NCI-H2081 treated with DMSO at 0.1 percent for 48 hours (cell line): ENCODE results near the gene DDR2.
"Not testable (repeated sequence)": the region's sequence is repeated elsewhere in the genome, so short reads cannot be mapped to it uniquely, and the experiment has no call there.

Source experiments
- DNase-seq: peaks from one replicate; lab custom pipeline; 2025; lab: John Stamatoyannopoulos, UW

DDR2 gene

GRCh38 chr1:162725301-162725837, 93.1 kb downstream of the DDR2 start:
- DNase-seq = no peak

- no peak for DNase-seq
Observed at GRCh38 chr1:162726555-162726954, 94.3 kb downstream of the DDR2 start.

- DNase-seq = not testable (repeated sequence)
Observed at GRCh38 chr1:162727493-162727892, 95.2 kb downstream of the DDR2 start.

DNA sequence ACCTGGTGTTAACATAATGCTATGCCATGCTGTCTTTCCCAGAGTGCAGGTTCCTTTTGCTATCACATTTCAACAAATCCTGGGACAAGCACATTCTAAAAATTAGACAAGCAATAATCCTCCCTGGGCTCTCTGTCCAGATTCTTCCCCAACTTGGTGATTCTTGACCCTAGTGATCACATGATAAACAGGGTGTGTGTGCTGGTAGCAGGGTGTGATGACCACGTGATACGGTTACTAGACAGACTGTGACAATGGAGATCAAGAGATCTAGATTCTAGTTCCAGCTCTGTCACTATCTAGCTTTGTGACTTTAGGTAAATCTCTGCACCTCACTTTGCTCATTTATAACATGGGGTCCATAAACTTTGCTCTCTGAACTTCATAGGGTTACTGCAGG, 96.3 kb downstream of the DDR2 start:
- no peak for DNase-seq

DNA sequence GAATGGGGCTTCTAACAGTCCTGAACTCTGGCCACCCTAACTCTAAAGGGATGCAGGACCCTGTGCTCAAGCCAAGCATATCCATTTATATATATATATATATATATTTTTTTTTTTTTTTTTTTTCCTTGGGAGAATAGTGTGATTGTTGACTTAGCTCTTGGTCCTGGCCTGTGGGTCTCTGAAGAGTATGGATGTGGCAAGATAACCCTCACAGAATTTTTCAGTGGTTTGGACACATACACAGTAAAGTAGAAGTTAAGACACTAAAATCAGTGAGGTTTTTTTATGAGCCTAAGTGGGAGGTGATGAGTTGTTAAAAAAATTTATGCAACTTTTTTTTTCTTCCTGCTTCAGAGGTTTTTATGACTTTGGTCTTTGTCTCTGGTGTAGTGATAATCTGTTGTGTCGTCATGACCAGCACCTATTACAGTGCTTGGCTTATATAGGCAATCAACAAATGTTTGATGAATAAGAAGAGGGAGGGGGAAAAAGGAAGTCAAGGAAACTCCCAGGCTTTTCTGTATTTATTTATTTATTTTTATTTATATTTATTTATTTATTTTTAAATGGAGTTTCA, 97.0 kb downstream of the DDR2 start:
- not testable (repeated sequence) for DNase-seq

DNA sequence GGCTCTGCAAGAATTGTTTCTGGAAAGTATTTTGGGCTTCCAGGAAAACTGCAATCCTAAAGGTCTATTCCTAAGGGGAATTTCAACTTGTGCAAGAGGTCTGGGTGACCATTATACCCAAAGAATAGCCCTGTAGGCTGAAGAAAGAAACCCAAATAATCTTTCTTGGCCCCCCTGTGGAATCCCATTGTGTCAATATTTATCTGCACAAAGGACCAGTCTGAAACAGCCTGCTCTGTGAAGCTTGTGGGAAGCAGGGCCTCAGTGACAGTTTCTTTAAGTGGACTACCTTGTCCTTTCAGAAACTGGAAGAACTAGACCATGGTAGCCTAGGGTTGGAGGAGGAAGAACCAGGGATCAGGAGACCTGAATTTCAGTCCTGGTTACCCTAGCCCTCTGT, 99.8 kb downstream of the DDR2 start:
- DNase-seq = no peak

- DNase-seq = no peak
Observed at GRCh38 chr1:162732566-162733335, 100.5 kb downstream of the DDR2 start.

DNA sequence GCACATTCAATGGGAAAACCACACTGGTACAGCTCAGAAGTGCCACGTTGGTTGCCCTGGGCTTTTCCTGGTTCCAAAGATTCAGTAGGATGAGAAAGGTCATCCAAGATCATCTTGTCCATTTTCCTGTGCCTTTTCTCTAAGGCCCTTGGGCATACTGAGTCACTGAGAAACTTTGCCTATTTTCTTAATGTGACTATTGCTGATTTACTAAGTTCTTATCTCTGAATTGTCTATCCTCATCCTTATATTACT, 101.0 kb downstream of the DDR2 start:
- no peak for DNase-seq

DNA sequence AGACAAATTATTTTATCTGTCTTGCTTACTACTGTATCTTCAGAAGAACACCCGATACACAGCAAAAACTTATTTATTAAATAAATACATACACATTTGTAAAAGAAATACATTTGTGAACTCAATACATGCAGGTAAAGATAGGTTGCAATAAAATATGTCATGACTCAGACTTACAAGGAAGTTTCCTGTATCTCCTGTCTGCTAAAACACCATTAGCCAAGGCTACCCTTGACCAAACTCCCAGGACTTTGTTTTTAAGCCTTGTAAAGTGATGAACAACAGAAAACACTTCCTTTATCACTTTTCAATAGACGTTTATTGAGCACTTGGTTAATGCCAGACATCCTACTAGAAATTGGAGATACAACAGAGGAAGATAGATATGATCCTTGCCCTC, 101.8 kb downstream of the DDR2 start:
- no peak for DNase-seq

DNA sequence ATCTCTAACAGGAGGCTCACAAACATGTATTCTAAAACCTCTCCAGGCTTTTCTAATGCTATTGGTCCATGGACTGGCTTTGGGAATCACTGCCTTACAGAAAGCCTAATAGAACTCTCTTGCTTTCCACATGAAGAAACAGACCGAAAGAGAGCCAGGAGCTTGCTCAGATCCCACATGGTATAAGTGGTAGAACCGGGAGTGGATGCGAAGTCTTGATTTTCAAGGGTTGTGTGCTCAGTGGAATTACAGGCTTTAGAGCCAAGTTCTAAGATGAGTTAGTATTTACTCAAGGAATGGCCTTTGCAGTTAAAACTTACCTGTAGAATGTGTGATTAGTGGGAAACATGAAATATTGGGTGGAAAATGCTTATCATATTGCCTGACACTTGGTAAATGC, 103.9 kb downstream of the DDR2 start:
- no peak for DNase-seq

- DNase-seq = no peak
Observed at GRCh38 chr1:162736633-162737067, 104.4 kb downstream of the DDR2 start.

DNA sequence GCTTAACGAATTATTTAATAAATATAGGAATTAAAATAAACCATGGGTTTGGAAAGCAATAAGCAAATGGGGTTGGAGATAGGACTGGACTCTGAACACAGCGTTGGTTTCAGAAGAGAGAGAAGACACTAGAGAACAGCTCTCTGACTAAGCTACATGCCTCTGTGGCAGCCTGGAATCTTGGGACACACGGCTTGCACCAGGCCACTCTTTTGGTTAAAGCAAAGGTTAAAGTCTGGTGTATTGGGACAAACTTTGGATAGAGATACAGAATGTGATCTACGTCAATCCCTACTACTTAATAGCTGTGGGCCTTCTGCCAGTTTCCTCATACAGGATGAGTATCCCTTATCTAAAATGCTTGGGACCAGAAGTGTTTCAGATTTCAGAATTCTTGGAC, 108.5 kb downstream of the DDR2 start:
- no peak for DNase-seq

DNA sequence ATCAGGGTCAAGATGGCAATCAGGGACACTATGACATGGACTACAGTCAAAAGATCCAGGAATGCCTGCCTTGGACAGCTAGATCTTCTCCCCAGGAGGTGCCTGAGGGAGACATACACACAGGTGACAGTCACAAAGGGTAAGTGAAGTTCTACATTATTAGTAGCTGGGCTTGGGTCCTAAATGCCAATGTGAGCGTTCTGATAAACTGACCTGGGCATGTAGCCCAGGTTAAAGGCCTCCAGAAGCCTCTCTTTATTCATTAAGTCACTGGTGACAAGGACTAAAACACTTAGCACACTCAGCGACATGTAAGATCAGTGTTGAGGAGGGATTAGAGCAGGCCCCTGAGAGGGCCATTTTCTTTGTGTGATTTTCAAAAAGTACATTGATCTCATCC, 109.3 kb downstream of the DDR2 start:
- no peak for DNase-seq

DNA sequence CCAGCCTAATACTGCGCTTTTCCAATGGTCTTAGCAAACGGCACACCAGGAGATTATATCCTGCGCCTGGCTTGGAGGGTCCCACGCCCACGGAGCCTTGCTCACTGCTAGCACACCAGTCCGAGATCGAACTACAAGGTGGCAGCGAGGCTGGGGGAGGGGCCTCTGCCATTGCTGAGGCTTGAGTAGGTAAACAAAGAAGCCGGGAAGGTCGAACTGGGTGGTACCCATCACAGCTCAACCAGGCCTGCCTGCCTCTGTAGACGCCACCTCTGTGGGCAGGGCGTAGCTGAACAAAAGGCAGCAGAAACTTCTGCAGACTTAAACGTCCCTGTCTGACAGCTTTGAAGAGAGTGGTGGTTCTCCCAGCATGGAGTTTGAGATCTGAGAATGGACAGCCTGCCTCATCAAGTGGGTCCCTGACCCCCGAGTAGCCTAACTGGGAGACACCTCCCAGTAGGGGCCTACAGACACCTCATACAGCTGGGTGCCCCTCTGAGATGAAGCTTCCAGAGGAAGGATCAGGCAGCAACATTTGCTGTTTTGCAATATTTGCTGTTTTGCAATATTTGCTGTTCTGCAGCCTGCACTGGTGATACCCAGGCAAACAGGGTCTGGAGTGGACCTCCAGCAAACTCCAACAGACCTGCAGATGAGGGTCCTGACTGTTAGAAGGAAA, 114.1 kb downstream of the DDR2 start:
- not testable (repeated sequence) for DNase-seq

DNA sequence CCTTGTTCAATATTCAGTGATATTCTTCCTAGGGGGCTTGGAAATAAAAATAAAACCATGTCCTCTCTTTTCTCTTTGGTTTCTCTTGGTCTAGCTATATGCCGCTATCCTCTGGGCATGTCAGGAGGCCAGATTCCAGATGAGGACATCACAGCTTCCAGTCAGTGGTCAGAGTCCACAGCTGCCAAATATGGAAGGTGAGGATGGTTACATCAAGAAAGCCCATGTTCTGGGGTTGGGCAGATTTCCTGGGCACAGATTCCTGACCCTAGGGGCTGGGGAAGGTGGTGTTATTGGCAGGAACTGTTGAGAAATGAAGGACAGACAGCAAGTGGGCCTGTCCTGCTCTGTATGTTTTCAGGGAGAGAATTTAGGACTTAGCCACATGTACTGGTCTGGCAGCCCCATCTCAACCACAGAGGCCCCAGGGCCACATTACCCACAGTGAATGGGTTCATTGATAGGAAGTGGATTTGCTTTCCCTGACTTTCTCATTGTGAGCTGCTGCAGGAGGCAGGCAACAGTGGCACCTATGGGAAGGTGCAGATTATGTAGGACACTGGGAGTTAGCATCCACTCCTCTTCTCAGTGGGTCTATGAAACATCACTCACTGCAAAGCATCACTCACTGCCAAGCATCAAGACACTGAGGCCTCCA, 120.9 kb downstream of the DDR2 start:
- no peak for DNase-seq

DNA sequence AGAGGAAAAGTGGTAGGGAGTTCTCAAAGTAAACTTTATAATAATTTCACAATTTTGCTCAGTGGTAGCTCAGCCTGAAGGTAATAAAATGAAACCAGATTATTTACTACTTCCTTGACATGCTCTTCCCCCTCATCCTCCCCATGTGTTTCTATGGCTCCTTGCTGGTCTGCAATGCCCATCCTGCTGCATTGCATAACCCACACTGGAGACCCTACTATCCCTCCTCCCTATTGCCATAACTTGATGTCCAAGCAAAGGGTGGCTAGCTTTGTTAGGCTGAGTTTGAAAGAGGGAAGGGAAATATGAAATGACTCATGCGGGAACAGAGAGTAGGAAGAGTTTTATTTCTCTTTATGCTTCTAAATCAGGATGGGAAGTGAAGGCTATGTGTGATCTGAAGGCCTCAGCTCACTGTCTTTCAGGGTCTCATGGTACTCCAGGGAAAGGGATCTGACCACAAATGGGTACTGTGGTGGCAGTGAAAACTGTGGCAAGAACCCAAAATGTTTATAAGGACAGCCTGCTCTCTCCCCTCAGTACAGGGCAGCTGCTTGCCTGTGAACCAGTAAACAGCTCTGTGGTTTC, 121.8 kb downstream of the DDR2 start:
- DNase-seq = no peak

- DNase-seq = no peak
Observed at GRCh38 chr1:162755306-162755705, 123.0 kb downstream of the DDR2 start.

GRCh38 chr1:162756523-162756922, 124.3 kb downstream of the DDR2 start:
- DNase-seq = no peak

DNA sequence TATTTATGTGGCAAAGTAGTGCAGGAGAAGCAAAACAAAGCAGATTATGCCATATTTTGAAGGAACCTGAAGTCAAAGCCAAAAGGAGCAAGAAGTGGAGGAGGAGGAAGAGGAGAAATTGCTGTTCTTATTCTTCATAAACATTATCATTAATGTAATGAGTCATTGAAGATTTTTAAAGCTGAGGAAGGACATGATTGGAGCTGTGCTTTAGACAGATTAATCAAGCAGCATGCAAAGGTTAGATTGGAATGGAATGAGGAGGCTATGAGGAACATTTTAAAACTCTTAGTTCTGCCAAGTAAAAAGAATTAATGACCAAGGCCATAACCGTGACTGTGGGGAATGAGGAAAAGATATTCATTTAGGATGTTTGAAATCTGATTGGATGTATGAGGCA, 125.2 kb downstream of the DDR2 start:
- DNase-seq = no peak

DNA sequence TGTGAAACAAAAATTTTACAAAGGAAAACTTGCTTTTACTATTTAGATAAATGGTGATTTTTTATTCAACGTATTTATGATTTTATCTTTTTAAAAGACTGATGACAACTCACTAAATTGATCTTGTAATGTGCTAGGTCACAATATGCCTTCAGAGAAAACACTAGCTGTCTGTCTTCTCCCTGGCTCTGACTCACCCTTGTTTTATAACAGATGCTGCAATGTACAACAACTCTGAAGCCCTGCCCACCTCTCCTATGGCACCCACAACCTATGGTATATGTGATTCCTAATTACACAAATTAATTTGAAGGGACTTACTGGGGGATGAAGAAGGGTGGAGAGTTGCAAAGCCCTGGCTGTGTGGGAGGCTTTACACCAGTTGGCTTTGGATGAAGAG, 133.5 kb downstream of the DDR2 start:
- DNase-seq = no peak

DNA sequence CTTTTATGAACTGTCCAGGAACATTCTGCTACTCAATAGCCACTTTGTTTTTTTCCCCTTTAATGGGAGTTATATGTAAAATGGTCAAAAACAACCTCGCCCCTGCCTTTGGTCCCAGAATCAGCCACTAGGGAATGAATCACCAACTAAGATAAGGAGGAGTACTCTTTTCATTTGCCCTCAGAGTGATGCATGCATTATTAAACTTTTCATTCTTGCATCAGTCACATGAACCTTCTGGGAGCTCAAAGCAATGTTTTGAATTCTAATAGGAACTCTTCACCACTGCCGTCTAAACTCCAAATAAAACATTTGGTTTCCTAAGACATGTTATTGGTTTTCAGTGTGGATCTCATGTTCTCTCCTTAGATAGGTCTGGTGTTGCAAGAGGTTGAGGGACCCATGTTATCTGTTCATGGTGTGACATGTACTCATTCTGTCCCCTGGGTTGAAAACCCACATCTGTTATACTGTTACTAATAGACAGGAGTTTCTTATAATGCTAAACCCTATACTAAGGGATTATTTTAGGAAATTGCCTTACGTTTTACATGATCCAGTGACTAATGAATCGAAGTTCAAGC, 140.4 kb downstream of the DDR2 start:
- DNase-seq = no peak

DNA sequence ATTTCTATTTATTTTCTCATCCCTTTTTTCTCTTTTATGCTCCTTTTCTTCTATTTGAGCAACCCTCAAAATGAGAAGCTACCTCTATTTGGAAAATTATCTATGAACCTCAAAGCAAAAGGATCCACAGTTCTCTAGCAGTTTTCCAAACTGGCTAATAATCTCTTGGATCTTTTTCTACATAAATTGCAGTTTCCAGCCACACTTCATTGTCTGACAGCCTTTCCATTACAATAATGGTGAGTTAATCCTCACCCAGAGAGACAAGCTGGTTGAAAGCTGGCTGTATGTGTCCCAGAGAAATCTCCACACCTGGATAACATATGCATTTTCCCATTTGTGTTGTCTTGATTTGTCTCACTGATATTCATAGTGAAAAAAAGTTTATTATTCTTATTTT, 141.7 kb downstream of the DDR2 start:
- no peak for DNase-seq
